MCF 10A (cell line): ENCODE measurements around the gene PHOSPHO2. TPM values are rescaled to one million over a fixed set of nuclear protein-coding genes. Genes with fewer than 3 reads are reported as not detected.

ENCODE experiments used
- BruUV-seq: library from RNA; stranded (reverse); fragments of 400-500 nt; replicated peaks from 2 replicates; lab custom pipeline; 2021; lab: Mats Ljungman, UMichigan
- CTCF ChIA-PET: fragments of 300-600 bp; sonication (Branson Sonifier 250); formaldehyde crosslinking; extraction: SDS; loops from one replicate; lab custom pipeline; 2021; ENCODE audit warnings: antibody characterized with exemption, inconsistent platforms; lab: Yijun Ruan, JAX
- POLR2A ChIA-PET: fragments of 300-600, 350-650 bp; sonication (Branson Sonifier 250); formaldehyde crosslinking; extraction: SDS; loops from one replicate; lab custom pipeline; 2020; ENCODE audit warnings: antibody characterized with exemption, inconsistent platforms; lab: Yijun Ruan, JAX
- DNase-seq: peaks from one replicate; pipeline ENCODE4 v3.0.0-alpha.2; 2018; ENCODE audit not compliant: unreplicated experiment
- H3K27ac Mint-ChIP-seq: one replicate; pipeline ENCODE4 v1.8.0; 2022; ENCODE audit warnings: mild to moderate bottlenecking, low read depth, mixed read lengths; ENCODE audit not compliant: unreplicated experiment
- H3K27me3 Mint-ChIP-seq: one replicate; pipeline ENCODE4 v1.8.0; 2022; ENCODE audit warnings: mixed read lengths; ENCODE audit not compliant: insufficient read depth, unreplicated experiment
- H3K36me3 Mint-ChIP-seq: one replicate; pipeline ENCODE4 v1.8.0; 2022; ENCODE audit warnings: mild to moderate bottlenecking, moderate library complexity, mixed read lengths; ENCODE audit not compliant: insufficient read depth, unreplicated experiment
- H3K4me1 Mint-ChIP-seq: one replicate; pipeline ENCODE4 v1.8.0; 2022; ENCODE audit warnings: mixed read lengths; ENCODE audit not compliant: insufficient read depth, unreplicated experiment
- H3K4me3 Mint-ChIP-seq: one replicate; pipeline ENCODE4 v1.8.0; 2022; ENCODE audit warnings: mild to moderate bottlenecking, moderate library complexity, mixed read lengths; ENCODE audit not compliant: unreplicated experiment
- H3K9me3 Mint-ChIP-seq: one replicate; pipeline ENCODE4 v1.8.0; 2022; ENCODE audit warnings: mixed read lengths; ENCODE audit not compliant: unreplicated experiment
- intact Hi-C: fragments of 100-400 bp; cut with micrococcal nuclease; formaldehyde crosslinking; loops from 2 replicates; pipeline ENCODE4 v1.14.1; 2022
- total RNA-seq: library from RNA; stranded (reverse); gene quantifications from 2 replicates; pipeline ENCODE4 v1.2.3, GENCODE V29; 2022
- TF ChIP-seq, protein P1 (sequence below): fragments of 200-600 bp; IDR thresholded peaks from one replicate; pipeline ENCODE4 v1.8.0; 2022; ENCODE audit warnings: antibody characterized with exemption, mild to moderate bottlenecking; ENCODE audit not compliant: unreplicated experiment

PHOSPHO2 gene
- total RNA-seq, 1 experiment from 2014 or later = 5.4 TPM

DNA sequence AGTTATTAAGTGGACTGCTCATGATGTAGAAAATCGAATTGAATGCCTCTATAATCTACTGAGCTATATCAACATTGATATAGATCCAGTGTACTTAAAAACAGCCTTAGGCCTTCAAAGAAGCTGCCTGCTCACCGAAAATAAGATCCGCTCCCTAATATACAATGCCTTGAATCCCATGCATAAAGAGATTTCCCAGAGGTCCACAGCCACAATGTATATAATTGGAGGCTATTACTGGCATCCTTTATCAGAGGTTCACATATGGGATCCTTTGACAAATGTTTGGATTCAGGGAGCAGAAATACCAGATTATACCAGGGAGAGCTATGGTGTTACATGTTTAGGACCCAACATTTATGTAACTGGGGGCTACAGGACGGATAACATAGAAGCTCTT, 41.4 kb downstream of the PHOSPHO2 start:
- POLR2A ChIA-PET = interaction anchor here (1.3 to 2.0 kb wide), 3 partner anchors 25 to 64 kb away, joined by 3 to 7 read pairs (median 4); partner anchors contain the start of gene SSB
- CTCF ChIA-PET = interaction anchor here (0.8 to 1.5 kb wide), 2 partner anchors 9 to 22 kb away, joined by 3 to 6 read pairs; no protein-coding TSS in a partner anchor
- intact Hi-C loops = no loop called here
- Mint-ChIP-seq H3K36me3 (peaks cover 6% of the 10 kb centered on the region), H3K9me3 (no peaks in the 10 kb centered on the region), H3K4me1 (no peaks in the 10 kb centered on the region), H3K27me3 (no peaks in the 10 kb centered on the region), H3K27ac (no peak overlapping the region), H3K4me3 (no peak overlapping the region)
- DNase-seq = no peak
- TSS peak; percentile 69 for BruUV-seq
- TF ChIP-seq, protein P1, sequence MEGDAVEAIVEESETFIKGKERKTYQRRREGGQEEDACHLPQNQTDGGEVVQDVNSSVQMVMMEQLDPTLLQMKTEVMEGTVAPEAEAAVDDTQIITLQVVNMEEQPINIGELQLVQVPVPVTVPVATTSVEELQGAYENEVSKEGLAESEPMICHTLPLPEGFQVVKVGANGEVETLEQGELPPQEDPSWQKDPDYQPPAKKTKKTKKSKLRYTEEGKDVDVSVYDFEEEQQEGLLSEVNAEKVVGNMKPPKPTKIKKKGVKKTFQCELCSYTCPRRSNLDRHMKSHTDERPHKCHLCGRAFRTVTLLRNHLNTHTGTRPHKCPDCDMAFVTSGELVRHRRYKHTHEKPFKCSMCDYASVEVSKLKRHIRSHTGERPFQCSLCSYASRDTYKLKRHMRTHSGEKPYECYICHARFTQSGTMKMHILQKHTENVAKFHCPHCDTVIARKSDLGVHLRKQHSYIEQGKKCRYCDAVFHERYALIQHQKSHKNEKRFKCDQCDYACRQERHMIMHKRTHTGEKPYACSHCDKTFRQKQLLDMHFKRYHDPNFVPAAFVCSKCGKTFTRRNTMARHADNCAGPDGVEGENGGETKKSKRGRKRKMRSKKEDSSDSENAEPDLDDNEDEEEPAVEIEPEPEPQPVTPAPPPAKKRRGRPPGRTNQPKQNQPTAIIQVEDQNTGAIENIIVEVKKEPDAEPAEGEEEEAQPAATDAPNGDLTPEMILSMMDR = no peak

DNA sequence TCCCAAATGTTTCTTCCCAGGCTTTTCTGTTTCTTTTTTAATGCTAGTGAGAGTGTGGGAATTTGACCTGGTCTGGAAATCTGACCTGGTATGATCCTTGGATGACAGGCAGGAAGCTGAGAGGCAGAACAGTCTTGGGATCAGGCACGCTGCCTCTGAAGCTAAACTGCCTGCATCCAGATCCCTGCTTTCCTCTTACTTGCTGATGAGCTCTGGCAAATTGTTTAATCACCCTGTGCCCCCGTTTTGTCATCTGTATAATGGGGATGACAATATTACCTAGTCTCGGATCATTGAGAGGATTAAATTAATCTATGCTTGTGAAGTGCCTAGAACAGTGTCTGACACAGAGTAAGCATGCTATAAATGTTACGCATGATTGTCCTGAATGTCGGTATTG, 42.6 kb downstream of the PHOSPHO2 start:
- no TSS peak for BruUV-seq
- intact Hi-C loops = no loop called here
- Mint-ChIP-seq H3K9me3 (no peaks in the 10 kb centered on the region), H3K27me3 (no peaks in the 10 kb centered on the region), H3K4me3 (no peak overlapping the region), H3K4me1 (no peaks in the 10 kb centered on the region), H3K36me3 (peaks cover 6% of the 10 kb centered on the region), H3K27ac (no peak overlapping the region)
- TF ChIP-seq, protein P1 = no peak
- DNase-seq = no peak
- POLR2A ChIA-PET = interaction anchor here (0.8 to 1.3 kb wide), 2 partner anchors 13 to 26 kb away, joined by 3 read pairs; no protein-coding TSS in a partner anchor
- CTCF ChIA-PET = interaction anchor here (1.5 to 1.6 kb wide), 2 partner anchors 15 to 29 kb away, joined by 3 to 4 read pairs; no protein-coding TSS in a partner anchor

DNA sequence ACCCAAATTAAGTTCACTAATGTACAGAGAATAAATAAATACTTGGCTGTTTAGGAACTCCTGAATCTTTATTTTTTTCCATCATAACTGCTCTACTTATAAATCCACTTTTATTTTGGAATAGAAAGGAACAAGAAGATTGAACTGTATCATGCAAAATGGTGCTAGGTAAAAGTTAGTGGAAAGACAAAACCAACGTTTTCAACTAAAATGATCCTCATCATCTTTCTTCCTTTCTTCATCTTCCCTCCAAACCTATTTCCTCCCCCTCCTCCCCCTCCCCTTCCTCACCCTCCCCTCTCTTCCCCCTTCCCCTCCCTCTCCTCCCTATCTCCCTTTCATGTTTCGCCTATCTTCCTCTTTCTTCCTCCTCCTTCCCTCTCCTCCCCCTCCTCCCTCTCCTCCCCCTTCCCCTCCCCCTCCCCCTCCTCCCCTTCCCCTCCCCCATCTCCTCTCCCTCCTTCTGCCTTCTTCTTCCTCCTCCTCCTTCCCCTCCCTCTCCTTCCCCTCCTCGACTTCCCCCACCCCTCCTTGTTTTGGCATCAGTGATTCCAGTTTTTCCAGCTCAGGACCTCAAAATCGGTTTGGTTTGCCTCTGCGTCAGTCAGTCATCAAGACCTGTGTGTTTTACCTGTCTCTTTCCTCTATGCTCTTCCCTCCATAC, 44.4 kb downstream of the PHOSPHO2 start:
- no peaks in the 10 kb centered on the region for H3K27me3 Mint-ChIP-seq
- intact Hi-C loops = no loop called here
- H3K9me3 Mint-ChIP-seq = no peaks in the 10 kb centered on the region
- H3K4me3 Mint-ChIP-seq = no peak overlapping the region
- peaks cover 6% of the 10 kb centered on the region for H3K36me3 Mint-ChIP-seq
- CTCF ChIA-PET = interaction anchor here (0.6 kb wide), 1 partner anchor 60 kb away, joined by 3 read pairs; the partner anchor contains the start of gene SSB
- no TSS peak for BruUV-seq
- H3K27ac Mint-ChIP-seq = no peak overlapping the region
- TF ChIP-seq, protein P1 = no peak
- POLR2A ChIA-PET = no interaction called here
- H3K4me1 Mint-ChIP-seq = no peaks in the 10 kb centered on the region
- DNase-seq = no peak

DNA sequence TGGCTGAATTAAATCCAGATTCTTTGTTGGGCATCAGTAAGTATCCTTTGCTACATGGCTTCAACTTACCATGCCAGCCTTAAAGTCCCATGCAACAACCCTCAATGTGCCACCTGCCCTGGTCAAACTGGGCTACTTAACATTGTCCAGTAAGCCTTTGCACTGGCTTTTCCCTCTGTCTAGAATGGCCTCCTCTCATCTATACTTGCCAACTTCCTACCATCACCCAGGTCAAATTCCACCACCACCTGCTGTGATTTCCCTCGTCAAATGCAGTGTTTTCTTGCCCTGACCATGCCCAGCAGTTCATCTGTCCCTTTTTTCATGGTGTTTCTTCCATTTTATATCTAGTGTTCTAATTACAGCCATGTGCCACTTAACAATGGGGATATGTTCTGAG, 45.1 kb downstream of the PHOSPHO2 start:
- H3K9me3 Mint-ChIP-seq = no peaks in the 10 kb centered on the region
- CTCF ChIA-PET = interaction anchor here (0.6 kb wide), 1 partner anchor 59 kb away, joined by 3 read pairs; the partner anchor contains the start of gene SSB
- intact Hi-C loops = no loop called here
- DNase-seq = no peak
- no peaks in the 10 kb centered on the region for H3K4me1 Mint-ChIP-seq
- no peak overlapping the region for H3K4me3 Mint-ChIP-seq
- no peaks in the 10 kb centered on the region for H3K27me3 Mint-ChIP-seq
- no TSS peak for BruUV-seq
- TF ChIP-seq, protein P1 = no peak
- POLR2A ChIA-PET = no interaction called here
- peaks cover 11% of the 10 kb centered on the region for H3K36me3 Mint-ChIP-seq
- no peak overlapping the region for H3K27ac Mint-ChIP-seq
